Skeletal muscle satellite cell (primary cell): ENCODE data around the gene TFCP2.

Experiments used
- H3K27me3 ChIP-seq: 2 replicates; pipeline ENCODE4 v1.7.0; 2013; ENCODE audit warnings: low read length; ENCODE audit not compliant: control insufficient read depth, insufficient read depth
- H3K36me3 ChIP-seq: 2 replicates; pipeline ENCODE4 v1.7.0; 2013; ENCODE audit warnings: mild to moderate bottlenecking, control low read depth, low read length; ENCODE audit not compliant: insufficient read depth
- H3K4me1 ChIP-seq: 2 replicates; pipeline ENCODE4 v1.7.0; 2013; ENCODE audit warnings: low read length; ENCODE audit not compliant: control insufficient read depth, insufficient read depth
- H3K4me2 ChIP-seq: 2 replicates; pipeline ENCODE4 v1.7.0; 2013; ENCODE audit warnings: mild to moderate bottlenecking, low read length
- H3K4me3 ChIP-seq: 2 replicates; pipeline ENCODE4 v1.7.0; 2013; ENCODE audit warnings: low read length
- H3K9ac ChIP-seq: 2 replicates; pipeline ENCODE4 v1.7.0; 2013; ENCODE audit warnings: mild to moderate bottlenecking, low read depth, low read length, moderate library complexity
- H3K9me3 ChIP-seq: replicated peaks from 2 replicates; pipeline ENCODE4 v1.7.0; 2013; ENCODE audit warnings: mild to moderate bottlenecking, control low read depth, low read length

Gene TFCP2

GRCh38 chr12:51209259-51209658 is 36.3 kb upstream of the TFCP2 start:
- no peak overlapping the region for H3K4me2 ChIP-seq
- no peaks in the 10 kb centered on the region for H3K27me3 ChIP-seq
- peaks cover 3% of the 10 kb centered on the region for H3K36me3 ChIP-seq
- H3K9ac ChIP-seq, result no peak overlapping the region
- H3K9me3 ChIP-seq, result no peaks in the 10 kb centered on the region
- H3K4me3 ChIP-seq, result no peak overlapping the region
- no peaks in the 10 kb centered on the region for H3K4me1 ChIP-seq

- no peaks in the 10 kb centered on the region for H3K4me1 ChIP-seq
- H3K4me2 ChIP-seq, result no peak overlapping the region
- no peak overlapping the region for H3K4me3 ChIP-seq
- H3K9ac ChIP-seq, result no peak overlapping the region
- peaks cover 3% of the 10 kb centered on the region for H3K36me3 ChIP-seq
- no peaks in the 10 kb centered on the region for H3K9me3 ChIP-seq
- H3K27me3 ChIP-seq, result no peaks in the 10 kb centered on the region
These were observed 35.2 kb upstream of the TFCP2 start for GRCh38 chr12:51208016-51208660.

- H3K9me3 ChIP-seq, result no peaks in the 10 kb centered on the region
- H3K4me1 ChIP-seq, result no peaks in the 10 kb centered on the region
- H3K27me3 ChIP-seq, result no peaks in the 10 kb centered on the region
- H3K4me3 ChIP-seq, result no peak overlapping the region
- H3K36me3 ChIP-seq, result no peaks in the 10 kb centered on the region
- no peak overlapping the region for H3K9ac ChIP-seq
- no peak overlapping the region for H3K4me2 ChIP-seq
These were observed 32.4 kb upstream of the TFCP2 start for GRCh38 chr12:51205350-51205749.

GRCh38 chr12:51202718-51203117 is 29.8 kb upstream of the TFCP2 start:
- Histone ChIP-seq H3K4me2 (no peak overlapping the region), H3K9ac (no peak overlapping the region), H3K27me3 (no peaks in the 10 kb centered on the region), H3K36me3 (no peaks in the 10 kb centered on the region), H3K4me1 (no peaks in the 10 kb centered on the region), H3K9me3 (no peaks in the 10 kb centered on the region), H3K4me3 (no peak overlapping the region)

DNA sequence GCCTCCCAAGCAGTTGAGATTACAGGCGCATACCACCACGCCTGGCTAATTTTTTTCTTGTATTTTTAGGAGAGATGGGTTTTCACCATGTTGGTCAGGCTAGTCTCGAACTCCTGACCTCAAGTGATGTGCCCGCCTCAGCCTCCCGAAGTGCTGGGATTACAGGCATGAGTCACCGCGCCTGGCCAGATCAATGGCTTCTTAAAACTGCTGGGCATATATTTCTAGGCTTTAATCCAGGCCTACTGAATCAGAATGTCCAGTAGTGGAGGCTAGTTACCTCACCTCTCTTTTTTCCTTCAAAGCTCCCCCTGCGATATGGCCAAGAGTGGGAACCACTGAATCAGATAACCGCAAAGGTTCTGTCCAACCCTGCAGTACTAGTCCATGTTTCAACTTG is 27.9 kb upstream of the TFCP2 start:
- H3K9me3 ChIP-seq, result no peaks in the 10 kb centered on the region
- no peak overlapping the region for H3K4me3 ChIP-seq

DNA sequence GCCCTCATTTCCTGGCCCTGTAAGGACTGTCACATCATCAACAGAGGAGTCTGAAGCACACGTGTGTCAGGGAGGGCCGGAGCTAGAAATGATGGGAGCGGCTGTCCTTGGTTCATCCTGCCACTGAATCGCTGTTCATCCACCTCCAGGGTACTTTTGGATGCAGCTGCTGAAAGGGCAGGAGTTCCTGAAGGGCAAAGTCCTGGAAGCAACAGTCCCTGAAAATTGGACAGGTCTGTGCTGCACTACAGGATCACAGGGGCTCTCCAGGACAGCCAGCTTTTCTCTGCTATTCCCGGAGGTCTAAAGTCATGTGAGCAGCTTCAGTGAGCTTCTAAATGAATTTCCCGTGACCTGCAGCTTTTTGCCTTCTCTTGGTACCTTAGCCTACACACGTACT is 27.2 kb upstream of the TFCP2 start:
- H3K36me3 ChIP-seq, result no peaks in the 10 kb centered on the region
- H3K9me3 ChIP-seq, result no peaks in the 10 kb centered on the region
- no peaks in the 10 kb centered on the region for H3K4me1 ChIP-seq
- H3K4me2 ChIP-seq, result no peak overlapping the region
- no peak overlapping the region for H3K4me3 ChIP-seq
- H3K9ac ChIP-seq, result no peak overlapping the region
- no peaks in the 10 kb centered on the region for H3K27me3 ChIP-seq

More for the DNA sequence above, 27.9 kb upstream of the TFCP2 start:
- Histone ChIP-seq H3K9ac (no peak overlapping the region), H3K36me3 (no peaks in the 10 kb centered on the region), H3K4me1 (no peaks in the 10 kb centered on the region), H3K27me3 (no peaks in the 10 kb centered on the region), H3K4me2 (no peak overlapping the region)

DNA sequence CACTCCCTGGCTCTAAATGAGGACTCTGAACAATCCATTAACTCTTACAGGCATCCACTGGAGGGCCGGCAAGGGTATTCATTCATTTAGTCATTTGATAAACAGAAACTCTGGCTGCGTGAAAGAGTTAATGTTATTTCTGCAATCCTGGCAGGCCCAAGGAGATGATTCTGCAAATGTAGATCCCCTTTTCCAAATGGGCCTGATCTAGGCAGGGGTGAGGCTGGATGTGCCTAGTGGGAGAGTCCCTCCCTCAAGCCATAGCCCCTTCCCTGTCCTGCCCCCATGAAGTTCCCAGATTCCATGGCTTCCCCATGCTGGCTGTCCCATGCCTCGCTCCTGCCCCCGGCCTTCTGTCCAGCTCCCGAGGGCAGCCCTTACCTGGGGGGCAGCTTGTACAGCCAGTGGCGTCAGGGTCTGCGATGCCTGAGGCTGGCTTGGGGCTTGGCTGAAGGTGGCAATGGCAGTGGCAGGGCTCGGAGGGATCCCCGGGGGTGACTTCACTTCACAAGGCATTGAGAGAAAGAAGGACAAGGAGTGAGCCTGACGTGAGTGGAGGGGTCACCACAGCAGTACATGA is 26.5 kb upstream of the TFCP2 start:
- H3K9ac ChIP-seq, result no peak overlapping the region

GRCh38 chr12:51198568-51199365 is 25.8 kb upstream of the TFCP2 start:
- Histone ChIP-seq H3K9me3 (no peaks in the 10 kb centered on the region), H3K4me2 (no peak overlapping the region), H3K4me1 (no peaks in the 10 kb centered on the region), H3K36me3 (no peaks in the 10 kb centered on the region), H3K27me3 (no peaks in the 10 kb centered on the region), H3K9ac (no peak overlapping the region), H3K4me3 (no peak overlapping the region)

More for the DNA sequence above, 26.5 kb upstream of the TFCP2 start:
- no peaks in the 10 kb centered on the region for H3K36me3 ChIP-seq
- H3K27me3 ChIP-seq, result no peaks in the 10 kb centered on the region
- no peaks in the 10 kb centered on the region for H3K4me1 ChIP-seq
- no peak overlapping the region for H3K4me2 ChIP-seq
- H3K9me3 ChIP-seq, result no peaks in the 10 kb centered on the region
- no peak overlapping the region for H3K4me3 ChIP-seq

- Histone ChIP-seq H3K4me3 (no peak overlapping the region), H3K27me3 (no peaks in the 10 kb centered on the region), H3K9ac (no peak overlapping the region), H3K4me1 (no peaks in the 10 kb centered on the region), H3K36me3 (no peaks in the 10 kb centered on the region), H3K9me3 (no peaks in the 10 kb centered on the region), H3K4me2 (no peak overlapping the region)
These were observed 25.0 kb upstream of the TFCP2 start for GRCh38 chr12:51197736-51198567.

DNA sequence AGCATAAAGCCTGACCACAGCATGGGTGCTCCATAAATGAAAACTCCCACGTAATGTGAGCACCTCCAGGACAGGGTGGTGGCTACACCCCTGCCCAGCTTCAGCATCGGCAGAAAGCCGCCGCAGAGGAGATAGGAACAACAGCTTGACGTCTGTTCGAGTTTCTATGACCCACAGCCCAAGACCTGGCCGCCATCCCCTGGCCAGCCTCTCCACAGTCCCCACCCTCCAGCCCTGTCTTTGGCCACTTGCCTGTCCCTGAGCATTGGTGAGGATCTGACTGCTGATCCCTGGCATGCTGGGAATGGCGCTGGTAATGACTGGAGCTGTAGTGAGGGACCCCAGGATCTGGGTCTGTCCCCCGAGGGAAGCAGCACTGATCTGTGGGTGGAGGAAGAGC is 23.6 kb upstream of the TFCP2 start:
- no peaks in the 10 kb centered on the region for H3K4me1 ChIP-seq

DNA sequence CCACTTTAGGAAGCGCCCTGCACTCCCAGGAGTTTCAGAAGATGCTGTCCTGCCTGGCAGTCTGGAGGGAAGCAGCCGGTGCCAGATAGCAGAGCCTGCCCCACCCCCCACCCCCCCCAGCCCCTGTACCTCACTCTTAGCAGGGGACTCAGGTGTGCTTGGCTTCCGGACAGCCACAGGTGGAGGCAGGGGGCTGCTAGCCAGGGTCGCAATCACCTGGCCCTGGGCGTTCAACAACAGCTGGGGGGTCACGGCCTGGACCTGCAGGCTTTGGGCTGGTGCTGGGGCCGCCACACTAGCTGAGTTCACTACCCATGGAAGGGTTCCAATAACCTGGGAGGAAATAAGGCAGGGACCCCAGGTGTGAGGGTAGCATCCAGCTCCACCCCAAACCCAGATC is 22.9 kb upstream of the TFCP2 start:
- no peak overlapping the region for H3K9ac ChIP-seq
- no peaks in the 10 kb centered on the region for H3K36me3 ChIP-seq
- no peaks in the 10 kb centered on the region for H3K9me3 ChIP-seq
- H3K4me3 ChIP-seq, result no peak overlapping the region
- H3K4me2 ChIP-seq, result no peak overlapping the region
- no peaks in the 10 kb centered on the region for H3K4me1 ChIP-seq
- no peaks in the 10 kb centered on the region for H3K27me3 ChIP-seq

More for the DNA sequence above, 23.6 kb upstream of the TFCP2 start:
- H3K4me3 ChIP-seq, result no peak overlapping the region
- H3K4me2 ChIP-seq, result no peak overlapping the region
- no peaks in the 10 kb centered on the region for H3K36me3 ChIP-seq
- no peaks in the 10 kb centered on the region for H3K27me3 ChIP-seq
- H3K9ac ChIP-seq, result no peak overlapping the region
- H3K9me3 ChIP-seq, result no peaks in the 10 kb centered on the region
